COLO668 (cell line): Measurements from ENCODE around the gene FBXL17.

ENCODE experiments used
- DNase-seq: peaks from one replicate; lab custom pipeline; 2025; ENCODE audit not compliant: unreplicated experiment; lab: John Stamatoyannopoulos, UW

FBXL17 gene

DNA sequence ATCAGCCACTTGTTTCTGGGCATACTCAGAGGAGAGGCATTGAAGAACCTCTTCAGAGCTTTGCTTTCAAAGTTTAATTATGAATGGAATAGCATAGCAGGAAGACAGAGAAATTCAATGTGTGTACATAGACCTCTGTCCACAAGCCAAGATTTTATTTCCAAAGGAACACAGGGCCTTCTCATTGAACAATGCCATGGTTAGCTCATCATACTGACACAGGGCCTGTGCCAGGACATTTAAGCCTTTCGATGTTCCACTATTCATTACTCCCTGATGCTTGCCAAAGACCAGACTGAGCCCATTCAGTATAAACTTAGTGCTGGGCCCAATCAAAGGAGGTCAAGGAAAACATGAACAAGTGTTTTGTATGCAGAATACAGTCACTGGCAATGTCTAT is 280.8 kb downstream of the FBXL17 start:
- DNase-seq: no peak

DNA sequence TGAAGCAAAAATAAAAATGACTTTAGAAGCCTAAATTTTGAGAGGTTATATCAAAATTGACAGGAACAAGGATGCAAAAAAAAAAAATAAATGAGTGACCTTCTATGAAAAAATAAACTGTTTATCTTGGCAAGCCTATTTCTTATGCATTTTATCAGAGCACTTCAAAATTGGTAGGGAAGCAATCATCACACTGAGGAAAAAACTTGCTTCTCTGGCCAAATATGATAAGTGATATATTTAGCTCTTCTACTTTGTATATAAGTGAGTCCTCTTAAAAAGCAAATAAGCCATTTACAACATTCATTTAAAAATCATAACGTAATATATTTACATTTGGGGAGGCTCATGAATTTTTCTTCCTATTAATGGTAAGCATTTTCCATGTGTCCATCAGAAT is 287.1 kb downstream of the FBXL17 start:
- no peak for DNase-seq

DNA sequence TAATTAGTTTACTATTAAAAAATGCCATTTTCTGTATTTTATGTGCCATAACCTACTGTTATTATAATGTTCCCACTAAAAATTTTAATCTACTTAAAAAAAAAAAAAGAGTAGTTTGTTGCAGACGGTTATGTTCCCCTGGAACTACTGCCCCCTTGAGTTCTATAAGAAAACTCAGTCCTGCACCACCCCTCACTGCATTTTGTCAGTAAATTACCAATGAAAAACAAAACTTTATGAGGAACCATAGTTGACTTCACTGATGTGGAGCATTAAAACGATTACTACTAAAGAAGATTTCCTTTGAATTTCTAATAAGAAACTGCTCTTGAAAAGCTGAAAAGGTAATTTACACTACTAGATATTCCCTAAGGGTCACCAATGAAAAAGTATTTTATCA is 288.7 kb downstream of the FBXL17 start:
- DNase-seq: no peak

DNA sequence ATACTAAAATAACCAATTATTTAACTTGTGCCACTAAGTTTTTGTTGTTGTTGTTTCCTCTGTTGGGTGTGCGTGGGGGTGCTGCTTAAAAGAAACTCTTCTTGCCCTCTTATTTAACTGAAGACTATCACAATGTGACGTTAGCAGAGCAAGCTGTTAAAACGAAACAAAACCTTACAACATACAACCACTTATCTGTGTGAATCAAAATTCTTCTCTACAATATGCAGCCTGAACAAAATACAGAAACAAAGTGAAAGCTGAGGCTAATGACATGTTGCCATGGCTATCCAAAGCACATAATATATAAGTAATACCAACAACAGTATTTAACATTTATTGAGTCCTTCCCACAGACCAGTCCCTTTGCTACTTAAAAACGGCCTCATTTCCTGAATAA is 291.0 kb downstream of the FBXL17 start:
- DNase-seq: no peak

DNA sequence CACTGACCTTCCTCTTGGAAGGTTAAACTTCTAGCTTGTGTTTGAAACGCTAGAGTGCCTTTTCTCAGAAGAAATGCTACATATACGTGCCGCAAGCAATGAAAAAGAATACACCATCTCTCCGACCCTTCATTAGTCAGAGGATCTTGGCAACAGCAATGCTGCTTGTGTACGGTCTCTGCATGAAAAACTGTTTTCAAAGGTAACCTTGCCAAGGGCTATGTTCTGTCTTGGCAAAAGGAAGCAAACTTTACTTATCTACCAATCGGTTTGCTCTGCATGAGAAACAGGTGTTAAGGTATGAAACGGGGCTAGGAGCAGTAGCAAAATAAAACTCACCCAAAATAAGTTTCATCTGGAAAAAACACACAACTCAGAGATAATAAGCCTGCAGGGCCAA is 297.8 kb downstream of the FBXL17 start:
- no peak for DNase-seq

DNA sequence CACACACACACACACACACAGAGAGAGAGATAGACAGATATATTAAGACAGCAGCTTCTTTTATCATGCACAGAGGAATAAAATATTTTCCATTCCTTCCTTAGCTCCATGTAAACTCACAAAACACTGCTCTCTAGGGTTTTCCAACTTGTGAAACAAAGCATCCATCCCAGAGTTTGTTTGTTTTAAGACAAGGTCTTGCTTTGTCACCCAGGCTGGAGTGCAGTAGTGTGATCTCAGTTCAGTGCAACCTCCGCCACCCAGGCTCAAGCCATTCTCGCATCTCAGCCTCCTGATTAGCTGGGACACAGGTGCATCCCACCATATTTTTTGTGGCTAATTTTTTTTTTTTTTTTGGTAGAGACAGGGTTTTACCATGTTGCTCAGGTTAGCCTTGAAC is 298.7 kb downstream of the FBXL17 start:
- no peak for DNase-seq

DNA sequence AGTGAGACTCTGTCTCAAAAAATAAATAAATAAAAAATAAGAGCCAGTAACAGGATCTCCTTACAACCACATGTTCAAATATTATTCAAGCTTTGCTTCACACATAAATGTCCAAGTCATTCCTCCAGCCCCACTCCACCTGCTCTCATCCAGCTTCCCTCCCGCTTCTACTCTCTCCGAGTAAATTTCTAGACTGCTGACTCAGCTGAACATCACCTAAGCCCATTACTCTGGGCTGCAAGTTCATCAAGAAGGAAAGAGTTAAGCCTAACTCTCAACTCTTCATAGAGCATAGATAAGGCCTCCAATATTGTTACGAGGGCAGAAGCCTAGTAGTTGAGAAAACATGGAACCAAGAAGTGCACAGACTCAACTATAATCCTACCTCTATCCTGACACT is 300.2 kb downstream of the FBXL17 start:
- DNase-seq: no peak

DNA sequence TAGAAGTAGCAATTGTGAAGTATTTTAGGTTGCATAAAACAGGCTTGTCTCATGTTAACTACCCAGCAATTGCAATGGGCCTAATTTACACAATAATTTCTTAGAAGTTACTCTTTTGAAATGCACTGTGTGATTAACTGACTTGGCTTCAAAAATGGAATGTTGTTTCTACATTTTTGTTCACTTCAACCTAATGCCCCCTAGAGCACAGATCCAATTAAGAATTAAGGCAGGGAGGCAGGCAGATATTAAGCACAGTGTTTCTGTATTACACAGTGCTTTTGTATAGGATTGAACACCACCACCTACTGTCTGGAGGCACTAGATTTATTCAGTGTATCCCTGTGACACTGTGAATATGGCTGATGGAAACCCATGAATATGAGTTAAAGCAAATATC is 302.1 kb downstream of the FBXL17 start:
- DNase-seq: no peak

DNA sequence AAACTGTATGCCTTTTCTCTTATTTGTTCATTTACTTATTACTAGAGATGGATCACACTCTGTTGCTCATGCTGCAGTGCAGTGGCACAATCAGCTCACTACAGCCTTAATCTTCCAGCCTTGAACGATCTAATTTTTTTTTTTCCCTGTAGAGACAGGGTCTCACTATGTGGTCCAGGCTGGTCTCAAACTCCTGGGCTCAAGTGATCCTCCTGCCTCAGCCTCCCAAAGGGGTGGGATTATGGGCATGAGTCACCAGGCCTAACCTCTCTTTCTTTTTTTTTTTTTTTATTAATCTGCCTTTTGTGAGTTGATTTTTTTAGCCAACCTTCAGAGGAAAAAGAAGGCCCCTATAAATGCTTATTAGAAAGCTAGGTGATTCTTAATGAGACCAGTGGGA is 303.0 kb downstream of the FBXL17 start:
- no peak for DNase-seq

DNA sequence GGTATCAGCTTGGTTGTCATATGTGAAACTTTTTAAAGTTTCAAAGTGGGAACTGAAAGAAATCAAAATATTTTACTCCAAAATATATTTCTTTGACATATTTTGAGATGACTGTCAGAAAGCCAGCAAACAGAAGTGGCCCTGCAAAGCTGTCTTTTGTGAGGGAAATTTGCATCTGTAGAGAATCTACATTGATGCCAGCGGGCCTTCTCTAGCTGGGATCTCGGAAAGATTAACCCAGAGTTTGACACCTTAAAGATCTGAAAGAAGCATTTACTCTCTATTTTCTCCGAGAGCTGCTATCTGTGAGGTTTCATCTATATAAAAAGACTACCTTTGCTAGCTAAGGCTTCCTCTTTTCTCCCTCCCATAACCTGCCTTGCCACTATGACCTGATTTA is 303.6 kb downstream of the FBXL17 start:
- no peak for DNase-seq

DNA sequence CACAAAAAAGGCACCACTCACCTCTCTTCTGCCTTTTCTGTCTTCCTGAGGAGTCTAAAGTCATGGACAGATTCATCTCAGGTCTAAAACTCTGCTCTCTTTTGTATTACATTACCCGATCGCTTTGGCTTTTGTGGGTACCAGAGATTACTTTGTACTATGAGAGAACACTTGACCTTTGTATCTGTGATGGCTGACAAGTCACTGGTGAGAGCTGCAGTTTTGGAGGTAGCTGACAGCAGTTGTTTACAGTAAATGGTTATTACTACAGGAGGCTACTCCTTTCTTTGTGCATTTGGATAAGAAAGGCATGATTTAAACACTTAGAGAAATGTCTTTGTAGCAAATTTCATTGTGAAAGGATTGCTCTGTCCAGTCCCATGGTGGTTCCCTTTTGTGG is 307.3 kb downstream of the FBXL17 start:
- no peak for DNase-seq

DNA sequence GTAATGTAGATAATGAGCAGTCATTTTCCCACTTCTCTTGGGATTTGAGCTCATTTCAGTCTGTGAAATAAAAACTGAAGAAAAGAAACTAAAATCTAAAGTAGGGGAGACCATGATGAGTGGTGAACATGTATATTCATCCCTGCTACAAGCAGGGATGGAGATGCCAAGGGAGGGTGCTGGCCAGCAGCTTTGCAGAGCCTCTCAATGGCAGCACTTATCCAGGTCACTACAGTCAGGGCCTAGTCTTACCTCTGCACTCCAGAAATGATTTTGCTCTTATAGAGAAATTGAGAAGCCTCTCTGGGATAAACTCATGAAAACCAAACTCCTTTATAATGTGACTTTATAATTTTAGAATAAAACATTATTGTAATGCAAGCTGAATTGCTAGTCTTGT is 317.6 kb downstream of the FBXL17 start:
- DNase-seq: no peak

DNA sequence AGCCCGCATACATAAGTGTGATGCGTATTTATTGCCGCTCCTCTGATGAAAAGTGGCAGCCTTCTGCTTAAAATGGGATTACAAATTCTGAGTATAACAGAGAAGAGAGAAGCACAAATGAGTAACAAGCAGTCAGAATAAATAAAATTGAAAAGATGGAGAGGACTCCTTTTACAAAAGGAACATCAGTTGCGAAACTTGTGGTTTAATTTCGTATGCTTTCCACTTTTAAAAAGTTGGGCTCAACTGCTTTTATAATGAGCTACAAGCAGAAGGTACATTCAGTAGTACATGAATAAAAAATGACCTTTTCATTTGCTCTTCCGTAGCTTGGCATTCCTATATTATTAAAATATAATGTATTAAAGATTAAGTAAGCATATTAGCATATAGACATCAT is 320.0 kb downstream of the FBXL17 start:
- DNase-seq: no peak

DNA sequence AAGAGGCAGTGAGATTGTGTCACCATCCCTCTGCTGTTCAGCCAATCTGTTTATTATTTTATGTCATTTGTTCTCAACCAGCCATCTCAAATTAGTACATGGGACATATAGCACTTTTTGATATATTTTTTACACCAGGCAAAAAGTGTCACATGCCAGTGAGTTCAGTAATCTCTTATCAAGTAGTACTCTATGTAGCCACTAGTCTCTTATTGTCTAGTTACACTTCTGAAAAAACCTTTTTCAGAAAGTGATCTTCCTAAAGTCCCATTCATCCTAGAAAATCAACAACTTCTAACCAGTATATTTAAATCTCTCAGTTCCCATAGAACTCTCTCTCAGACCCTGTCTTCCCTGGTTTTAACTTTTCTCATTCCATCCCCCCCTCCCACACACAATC is 321.6 kb downstream of the FBXL17 start:
- DNase-seq: no peak

DNA sequence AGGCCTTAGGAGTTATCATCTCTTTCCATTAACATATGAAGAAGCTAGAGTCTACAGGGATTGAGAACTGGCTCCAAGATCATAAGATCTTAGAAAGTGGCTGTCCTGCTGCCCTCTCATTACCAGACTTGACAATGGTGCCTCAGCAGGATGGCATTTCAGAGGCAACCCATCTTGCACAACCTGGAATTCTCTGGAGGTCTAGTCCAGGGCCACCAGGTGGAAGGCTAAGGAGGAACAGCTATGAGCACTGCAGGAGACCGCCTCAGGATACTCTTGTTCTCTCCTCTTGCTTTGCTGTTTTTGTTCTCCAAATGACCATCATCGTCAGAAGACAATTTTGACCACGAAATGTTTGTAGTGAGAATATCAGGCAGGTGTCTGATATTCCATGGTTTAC is 322.6 kb downstream of the FBXL17 start:
- no peak for DNase-seq

DNA sequence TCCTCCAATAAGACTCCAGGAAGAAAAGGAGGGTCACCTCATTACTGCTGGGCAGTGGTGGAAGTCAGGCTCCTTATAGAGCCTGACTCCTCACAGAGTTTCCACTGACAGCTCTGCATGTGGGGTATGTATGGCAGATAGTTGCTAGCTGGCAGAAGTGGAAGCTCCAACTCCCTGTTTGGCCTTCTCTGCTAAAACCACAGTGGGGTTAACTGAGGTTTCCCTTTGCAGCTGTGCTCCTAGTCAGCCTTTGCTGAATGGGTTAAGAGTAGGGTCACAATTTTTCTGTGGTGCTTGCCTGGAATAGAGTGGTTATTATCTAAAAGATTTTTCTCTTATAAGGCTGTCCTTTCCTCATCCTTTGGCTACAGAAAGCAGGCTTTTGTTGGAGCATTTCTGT is 327.5 kb downstream of the FBXL17 start:
- DNase-seq: no peak

DNA sequence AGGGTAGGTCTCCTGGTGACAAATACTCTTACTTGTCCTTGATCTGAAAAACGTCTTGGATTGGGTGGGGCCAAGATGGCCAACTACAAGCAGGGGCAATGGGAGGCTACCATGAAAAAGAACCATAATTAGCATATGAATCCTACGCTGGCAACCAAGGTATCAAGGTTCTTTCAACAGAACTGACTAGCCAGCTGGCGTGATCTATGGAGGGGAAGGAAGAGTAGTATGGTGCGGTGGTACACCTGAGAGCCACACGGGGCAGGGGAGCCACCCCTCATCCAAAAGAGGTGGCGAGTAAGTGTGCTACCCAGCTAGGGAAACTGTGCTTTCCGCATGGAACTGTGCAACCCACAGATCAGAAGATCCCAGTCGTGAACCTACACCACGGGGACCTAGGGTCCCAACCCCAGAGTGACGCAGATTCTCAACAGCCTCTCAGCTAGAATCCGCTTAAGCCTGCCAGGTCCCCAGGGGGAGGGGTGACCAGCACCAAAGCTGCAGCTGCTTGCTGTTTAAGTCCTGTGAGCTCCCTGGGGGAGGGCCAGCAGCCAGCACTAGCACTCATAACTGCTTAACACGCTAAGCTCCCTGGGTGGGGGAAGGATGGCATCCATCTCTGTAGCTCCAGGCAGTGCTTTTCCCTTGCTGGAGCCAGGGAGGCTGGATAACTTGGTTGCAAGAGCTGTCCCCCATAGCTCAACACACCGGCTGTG is 334.8 kb downstream of the FBXL17 start:
- no peak for DNase-seq

DNA sequence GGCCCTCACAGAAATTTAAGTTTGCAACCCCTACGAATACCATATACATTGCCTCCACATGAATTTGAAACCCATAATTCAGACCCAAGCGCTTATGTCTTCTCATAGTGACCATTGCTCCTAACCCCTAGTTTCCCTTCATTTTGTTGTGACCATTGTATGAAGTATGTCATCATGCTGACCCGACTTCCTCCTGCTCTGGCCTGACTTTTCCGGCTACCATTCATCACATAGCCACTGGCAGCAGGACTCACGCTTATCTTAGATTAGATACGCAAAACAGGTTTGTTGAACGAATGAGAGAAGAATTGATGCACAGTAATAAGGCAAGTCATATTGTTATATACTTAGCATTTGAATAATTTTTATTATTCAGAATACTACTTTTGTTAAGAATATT is 345.4 kb downstream of the FBXL17 start:
- no peak for DNase-seq

DNA sequence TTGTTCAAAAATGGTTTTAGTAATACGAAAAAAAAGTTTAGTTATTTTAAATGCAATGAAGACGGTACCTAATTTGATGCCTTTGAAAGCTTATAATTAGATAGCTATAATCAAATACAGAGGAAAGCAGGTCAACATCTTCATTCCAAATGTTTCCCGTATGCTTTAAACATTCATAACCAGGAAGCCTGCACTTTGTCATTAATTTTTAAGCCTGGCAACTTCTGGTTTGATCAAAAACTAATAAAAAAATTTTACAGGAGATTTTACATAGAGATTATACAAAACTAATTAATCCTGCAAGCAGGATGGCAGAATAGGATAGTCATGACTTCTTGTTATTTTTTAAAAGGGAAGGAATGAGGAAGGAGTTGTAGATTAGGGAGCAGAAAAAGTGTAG is 353.0 kb downstream of the FBXL17 start:
- DNase-seq: no peak

DNA sequence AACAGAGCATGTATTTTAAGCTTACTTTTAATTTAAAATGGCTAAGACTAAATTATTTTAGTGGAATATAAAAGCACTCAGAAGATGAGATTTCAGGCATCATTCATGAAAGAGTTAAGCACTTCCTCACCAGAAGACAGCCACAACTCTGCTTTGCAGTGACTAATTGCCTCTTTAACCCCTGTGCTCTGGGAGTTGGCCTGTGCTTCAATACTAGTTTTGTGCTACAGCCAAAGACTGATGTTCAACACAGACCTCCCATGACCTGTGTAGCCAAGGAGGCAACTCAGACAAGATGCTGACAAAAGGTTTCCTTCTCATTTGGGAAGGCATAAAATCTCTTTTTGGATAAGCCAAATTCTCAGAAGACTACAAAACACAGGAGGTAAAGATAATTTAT is 353.5 kb downstream of the FBXL17 start:
- no peak for DNase-seq

DNA sequence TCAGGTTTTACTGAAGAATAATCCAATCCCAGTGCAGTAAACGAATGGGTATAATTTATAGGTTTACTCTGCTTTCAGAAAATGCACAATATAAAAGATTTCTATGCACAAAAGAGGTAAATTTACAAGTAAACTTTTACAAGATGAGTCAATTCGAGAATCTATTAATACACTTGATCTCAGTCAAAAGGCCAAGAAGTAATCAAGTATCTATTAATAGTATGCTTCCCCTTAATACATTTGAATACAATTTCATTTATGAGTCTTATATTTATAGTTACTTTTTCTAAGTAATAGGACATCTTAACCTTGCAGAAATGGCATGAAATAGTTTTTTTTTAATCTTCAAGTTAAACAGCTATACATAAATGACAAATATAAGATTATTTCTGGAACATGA is 355.9 kb downstream of the FBXL17 start:
- no peak for DNase-seq

DNA sequence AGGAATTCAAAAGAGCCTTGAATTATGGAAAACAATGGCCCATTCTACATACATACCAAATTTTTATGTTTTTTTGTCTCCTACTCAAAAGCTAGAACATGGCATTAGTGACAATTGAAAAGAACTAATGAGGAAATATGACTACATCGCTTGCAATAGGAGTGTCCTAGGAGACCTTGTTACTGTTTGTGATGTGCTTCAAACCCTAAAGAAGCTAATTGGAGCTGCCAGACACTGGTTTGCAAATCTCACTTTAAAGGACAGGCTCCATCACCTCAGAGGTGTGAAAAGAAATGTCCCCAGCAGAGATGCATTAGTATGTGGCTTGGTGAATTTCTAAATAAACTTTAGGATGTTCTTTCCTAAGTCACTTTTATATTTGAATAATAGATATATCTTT is 356.9 kb downstream of the FBXL17 start:
- DNase-seq: no peak

DNA sequence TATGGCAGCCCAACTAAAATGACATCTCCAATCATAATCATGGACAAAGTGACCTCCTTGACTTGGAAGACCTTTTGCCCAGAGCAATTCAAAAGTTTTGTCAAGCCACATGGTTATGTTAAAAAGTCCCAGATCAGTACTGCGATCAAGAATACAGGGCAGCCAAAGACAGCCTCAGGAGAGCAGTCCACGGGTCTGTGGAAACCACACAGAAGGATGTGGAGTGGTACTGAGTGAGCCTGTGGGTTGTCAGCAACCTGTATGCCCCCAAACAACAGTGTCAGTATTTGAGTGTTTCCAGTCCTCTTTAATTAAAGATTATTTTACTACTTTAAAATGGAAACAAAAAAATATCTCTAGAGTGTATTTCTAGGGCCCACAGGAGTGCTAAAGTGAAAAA is 365.8 kb downstream of the FBXL17 start:
- no peak for DNase-seq

DNA sequence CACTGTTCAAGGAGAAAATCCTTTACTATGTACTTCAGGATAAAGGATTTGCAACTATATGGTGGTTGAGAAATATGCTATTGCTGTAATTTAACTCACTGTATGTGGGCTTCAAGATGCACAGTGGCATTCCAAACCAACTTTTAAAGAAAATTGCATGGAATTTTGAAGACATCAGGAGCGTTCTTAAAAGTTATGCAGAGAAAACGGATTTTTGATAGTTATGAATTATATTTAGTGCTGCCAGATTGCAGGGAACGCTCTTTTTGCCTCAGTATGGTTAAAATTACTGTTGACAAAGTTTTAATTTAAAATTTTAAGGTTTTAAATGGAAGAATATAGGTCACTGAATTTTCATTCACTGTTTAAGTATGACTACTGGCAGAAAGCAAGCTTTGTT is 375.1 kb downstream of the FBXL17 start:
- DNase-seq: no peak
